DOHH2 (cell line): ENCODE data around the gene PAN2.
A peak's percentile ranks its signal among the peaks of the same experiment; 100 is the strongest.
"Not testable (repeated sequence)": the region's sequence is repeated elsewhere in the genome, so short reads cannot be mapped to it uniquely, and the experiment has no call there.

Experiments
- H3F3A ChIP-seq: fragments of 200-600 bp; sonication (generic), shearing (Covaris generic); 2 replicates; pipeline ENCODE4 v1.6.0; 2016; ENCODE audit warnings: antibody characterized with exemption, mild to moderate bottlenecking; ENCODE audit not compliant: control insufficient read depth, insufficient read depth
- H3K27ac ChIP-seq: fragments of 200-600 bp; sonication (generic); 2 replicates; pipeline ENCODE4 v1.5.1; 2014; ENCODE audit warnings: low read depth, mild to moderate bottlenecking, low read length, moderate library complexity
- H3K27me3 ChIP-seq: fragments of 200-600 bp; sonication (generic); 2 replicates; pipeline ENCODE4 v1.6.1; 2014; ENCODE audit warnings: mild to moderate bottlenecking, low read length, mixed read lengths; ENCODE audit not compliant: control insufficient read depth
- H3K36me3 ChIP-seq: fragments of 200-600 bp; sonication (generic); 2 replicates; pipeline ENCODE4 v1.6.1; 2014; ENCODE audit warnings: mild to moderate bottlenecking, low read length, moderate library complexity, mixed read lengths; ENCODE audit not compliant: control insufficient read depth
- H3K4me1 ChIP-seq: fragments of 200-600 bp; sonication (generic); 2 replicates; pipeline ENCODE4 v1.6.1; 2014; ENCODE audit warnings: mild to moderate bottlenecking, low read length, mixed read lengths; ENCODE audit not compliant: control insufficient read depth
- H3K4me2 ChIP-seq: fragments of 200-600 bp; sonication (generic); 2 replicates; pipeline ENCODE4 v1.6.0; 2014; ENCODE audit warnings: mild to moderate bottlenecking, low read length, moderate library complexity
- H3K4me3 ChIP-seq: fragments of 200-600 bp; sonication (generic); 2 replicates; pipeline ENCODE4 v1.5.1; 2014; ENCODE audit warnings: mild to moderate bottlenecking, low read length, mixed read lengths
- H3K79me2 ChIP-seq: fragments of 200-600 bp; sonication (generic); 2 replicates; pipeline ENCODE4 v1.6.1; 2014; ENCODE audit warnings: mild to moderate bottlenecking, low read length, mixed read lengths; ENCODE audit not compliant: control insufficient read depth
- H3K9me2 ChIP-seq: fragments of 200-600 bp; sonication (generic); replicated peaks from 2 replicates; pipeline ENCODE4 v1.6.1; 2014; ENCODE audit warnings: mild to moderate bottlenecking, low read length, mixed read lengths; ENCODE audit not compliant: control insufficient read depth
- H3K9me3 ChIP-seq: fragments of 200-600 bp; sonication (generic); 2 replicates; pipeline ENCODE4 v1.6.1; 2014; ENCODE audit warnings: antibody characterized with exemption, low read length, mixed read lengths; ENCODE audit not compliant: control insufficient read depth, insufficient read depth
- H4K20me1 ChIP-seq: fragments of 200-600 bp; sonication (generic); 2 replicates; pipeline ENCODE4 v1.6.0; 2014; ENCODE audit warnings: low read depth, mild to moderate bottlenecking, antibody characterized with exemption, low read length, moderate library complexity; ENCODE audit not compliant: control insufficient read depth, insufficient read depth
- EZH2phosphoT487 ChIP-seq: fragments of 200-600 bp; sonication (generic); IDR thresholded peaks from 2 replicates; pipeline ENCODE4 v1.6.1; 2017; ENCODE audit warnings: borderline replicate concordance, mild to moderate bottlenecking, antibody characterized with exemption, low read length, moderate library complexity, mixed read lengths
- TF ChIP-seq, protein P1 (sequence below): fragments of 200-600 bp; sonication (generic); IDR thresholded peaks from one replicate; pipeline ENCODE4 v1.5.1; 2014; ENCODE audit warnings: antibody characterized with exemption, mild to moderate bottlenecking, low read depth, low read length; ENCODE audit not compliant: poor library complexity, severe bottlenecking

Gene PAN2

GRCh38 chr12:56274299-56274698 lies 59.5 kb downstream of the PAN2 start:
- Histone ChIP-seq H3K36me3 (peaks cover 89% of the 10 kb centered on the region), H3K4me3 (no peak overlapping the region), H3F3A (peaks cover 27% of the 10 kb centered on the region), H3K4me2 (no peak overlapping the region), H3K9me2 (no peaks in the 10 kb centered on the region), H3K9me3 (no peaks in the 10 kb centered on the region), H3K79me2 (no peaks in the 10 kb centered on the region), H3K4me1 (no peaks in the 10 kb centered on the region), H4K20me1 (no peaks in the 10 kb centered on the region), H3K27me3 (no peaks in the 10 kb centered on the region), H3K27ac (no peak overlapping the region)
- TF ChIP-seq, protein P1, sequence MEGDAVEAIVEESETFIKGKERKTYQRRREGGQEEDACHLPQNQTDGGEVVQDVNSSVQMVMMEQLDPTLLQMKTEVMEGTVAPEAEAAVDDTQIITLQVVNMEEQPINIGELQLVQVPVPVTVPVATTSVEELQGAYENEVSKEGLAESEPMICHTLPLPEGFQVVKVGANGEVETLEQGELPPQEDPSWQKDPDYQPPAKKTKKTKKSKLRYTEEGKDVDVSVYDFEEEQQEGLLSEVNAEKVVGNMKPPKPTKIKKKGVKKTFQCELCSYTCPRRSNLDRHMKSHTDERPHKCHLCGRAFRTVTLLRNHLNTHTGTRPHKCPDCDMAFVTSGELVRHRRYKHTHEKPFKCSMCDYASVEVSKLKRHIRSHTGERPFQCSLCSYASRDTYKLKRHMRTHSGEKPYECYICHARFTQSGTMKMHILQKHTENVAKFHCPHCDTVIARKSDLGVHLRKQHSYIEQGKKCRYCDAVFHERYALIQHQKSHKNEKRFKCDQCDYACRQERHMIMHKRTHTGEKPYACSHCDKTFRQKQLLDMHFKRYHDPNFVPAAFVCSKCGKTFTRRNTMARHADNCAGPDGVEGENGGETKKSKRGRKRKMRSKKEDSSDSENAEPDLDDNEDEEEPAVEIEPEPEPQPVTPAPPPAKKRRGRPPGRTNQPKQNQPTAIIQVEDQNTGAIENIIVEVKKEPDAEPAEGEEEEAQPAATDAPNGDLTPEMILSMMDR: no peak
- no peak for TF ChIP-seq EZH2phosphoT487

- H3K36me3 ChIP-seq: peaks cover 73% of the 10 kb centered on the region
These were observed 61.3 kb downstream of the PAN2 start for GRCh38 chr12:56272468-56272867.

DNA sequence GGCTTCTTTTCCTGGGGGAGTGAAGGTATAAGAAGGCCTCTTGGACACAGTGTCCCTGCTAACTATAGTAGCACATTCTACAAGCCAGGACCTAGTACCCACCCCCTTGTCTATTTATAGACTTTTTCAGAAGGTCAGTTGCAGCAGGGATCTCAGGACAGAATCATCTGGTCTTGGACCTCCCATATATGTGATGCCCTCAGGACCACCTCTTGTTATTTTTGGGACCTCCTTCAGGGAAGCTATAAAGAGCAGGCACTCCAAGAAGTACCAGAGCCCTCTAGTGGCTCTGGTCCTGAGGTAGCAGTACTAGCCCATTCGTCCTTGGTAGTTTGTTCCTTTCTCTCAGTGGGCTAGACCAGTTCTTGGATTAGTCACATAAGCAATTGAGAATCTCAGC lies 62.8 kb downstream of the PAN2 start:
- no peaks in the 10 kb centered on the region for H3K27me3 ChIP-seq
- no peaks in the 10 kb centered on the region for H3K9me2 ChIP-seq
- peaks cover 43% of the 10 kb centered on the region for H3F3A ChIP-seq
- H3K4me2 ChIP-seq: no peak overlapping the region
- H3K79me2 ChIP-seq: no peaks in the 10 kb centered on the region
- H4K20me1 ChIP-seq: no peaks in the 10 kb centered on the region
- no peak overlapping the region for H3K4me3 ChIP-seq
- H3K36me3 ChIP-seq: peaks cover 63% of the 10 kb centered on the region
- TF ChIP-seq EZH2phosphoT487: no peak
- TF ChIP-seq, protein P1: peak; percentile 59
- H3K27ac ChIP-seq: no peak overlapping the region
- H3K9me3 ChIP-seq: no peaks in the 10 kb centered on the region
- H3K4me1 ChIP-seq: peaks cover 14% of the 10 kb centered on the region

More at GRCh38 chr12:56272468-56272867, 61.3 kb downstream of the PAN2 start:
- not testable (repeated sequence) for H4K20me1 ChIP-seq, H3K27me3 ChIP-seq, H3K4me3 ChIP-seq, H3K27ac ChIP-seq, H3K9me2 ChIP-seq, H3K79me2 ChIP-seq, H3K9me3 ChIP-seq, H3K4me1 ChIP-seq, H3K4me2 ChIP-seq
- H3F3A ChIP-seq: peaks cover 43% of the 10 kb centered on the region

DNA sequence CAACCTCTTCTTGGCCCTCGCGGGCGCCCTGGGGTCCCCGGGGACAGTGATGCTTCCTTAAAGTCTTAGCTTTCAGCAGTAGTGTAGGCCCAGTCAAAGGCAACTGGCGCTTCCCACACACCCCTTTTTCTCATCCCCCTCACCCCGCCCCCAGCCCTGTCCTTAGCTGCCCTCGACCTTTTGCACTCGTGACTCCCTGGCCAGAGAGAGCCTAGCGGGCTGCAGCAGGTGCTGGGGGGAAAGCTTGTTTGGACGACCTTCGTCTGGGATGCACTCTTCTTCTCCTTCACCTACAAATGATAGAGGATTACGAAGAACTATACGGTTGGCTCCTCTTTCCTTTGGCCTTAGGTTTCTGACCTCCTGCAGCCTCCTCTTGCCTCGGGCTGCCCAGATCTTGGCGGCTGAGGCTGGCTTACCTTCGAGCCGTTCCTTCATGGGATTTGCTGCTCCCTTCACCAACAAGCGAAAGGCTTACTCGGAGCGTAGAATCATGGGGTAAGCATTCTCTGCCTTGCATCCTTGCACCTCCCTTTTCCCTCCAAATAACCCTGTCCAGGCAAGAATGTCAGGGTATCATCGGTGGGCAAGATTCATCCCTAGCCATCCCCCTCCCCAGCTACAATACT lies 66.2 kb downstream of the PAN2 start:
- Histone ChIP-seq H3K36me3 (peaks cover 29% of the 10 kb centered on the region), H3K9me3 (no peaks in the 10 kb centered on the region), H3K27ac (0 out of 2 replicates have a peak overlapping the region, but pooled peaks have one; percentile 67), H3K27me3 (no peaks in the 10 kb centered on the region), H3K9me2 (no peaks in the 10 kb centered on the region), H3K79me2 (no peaks in the 10 kb centered on the region), H3F3A (peaks cover 33% of the 10 kb centered on the region), H3K4me3 (peak overlapping the region; percentile 84), H3K4me1 (peaks cover 14% of the 10 kb centered on the region), H4K20me1 (no peaks in the 10 kb centered on the region), H3K4me2 (peak overlapping the region; percentile 75)
- no peak for TF ChIP-seq EZH2phosphoT487
- TF ChIP-seq, protein P1: no peak
